CD4-positive, alpha-beta T cell treated with Interleukin-17A for 1 hour (primary cell): ENCODE data around the gene IL23R.

Experiments used
- DNase-seq: peaks from one replicate; pipeline ENCODE4 v3.0.0-alpha.2; 2020

Gene IL23R

DNA sequence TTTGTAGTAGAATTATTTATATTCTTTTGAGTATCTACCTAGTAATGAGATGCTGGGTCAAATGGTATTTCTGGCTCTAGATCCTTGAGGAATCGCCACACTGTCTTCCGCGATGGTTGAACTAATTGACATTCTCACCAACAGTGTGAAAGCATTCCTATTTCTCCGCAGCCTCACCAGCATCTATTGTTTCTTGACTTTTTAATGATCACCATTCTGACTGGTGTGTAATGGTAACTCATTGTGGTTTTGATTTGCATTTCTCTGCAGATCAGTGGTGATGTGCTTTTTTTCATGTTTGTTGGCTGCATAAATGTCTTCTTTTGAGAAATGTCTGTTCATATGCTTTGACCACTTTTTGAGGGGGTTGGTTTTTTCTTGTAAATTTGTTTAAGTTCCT, 15.3 kb upstream of the IL23R start:
- DNase-seq: no peak

- no peak for DNase-seq
Observed at GRCh38 chr1:67158401-67158800, 7.9 kb upstream of the IL23R start.

GRCh38 chr1:67159233-67159632, 7.0 kb upstream of the IL23R start:
- no peak for DNase-seq

- peak; percentile 10 for DNase-seq
Observed at GRCh38 chr1:67162954-67163353, 3.3 kb upstream of the IL23R start.

DNA sequence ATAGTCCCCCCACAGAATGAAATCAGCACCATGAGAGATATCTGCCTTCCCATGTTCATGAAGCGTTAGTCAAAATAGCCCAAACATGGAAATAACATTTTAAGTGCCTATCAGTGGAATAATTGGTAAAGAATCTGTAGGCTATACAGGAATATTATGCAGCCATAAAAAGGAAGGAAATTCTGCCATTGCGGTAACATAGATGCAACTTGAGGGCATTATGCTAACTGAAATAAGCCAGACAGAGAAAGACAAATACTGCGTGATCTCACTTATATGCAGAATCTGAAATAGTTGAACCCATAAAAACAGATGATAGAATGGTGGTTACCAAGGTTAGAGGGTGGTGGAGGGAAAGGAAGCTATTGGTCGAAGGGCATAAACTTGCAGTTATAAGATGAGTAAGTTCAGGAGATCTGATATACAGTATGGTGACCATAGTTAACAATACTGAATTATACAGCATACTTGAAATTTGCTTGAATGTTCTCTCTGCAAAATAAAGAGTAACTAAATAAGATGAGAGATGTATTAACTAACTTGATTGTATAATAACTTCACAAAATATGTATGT, 699 bp upstream of the IL23R start:
- DNase-seq: no peak

- no peak for DNase-seq
Observed at GRCh38 chr1:67169496-67169895, 3.2 kb downstream of the IL23R start.

DNA sequence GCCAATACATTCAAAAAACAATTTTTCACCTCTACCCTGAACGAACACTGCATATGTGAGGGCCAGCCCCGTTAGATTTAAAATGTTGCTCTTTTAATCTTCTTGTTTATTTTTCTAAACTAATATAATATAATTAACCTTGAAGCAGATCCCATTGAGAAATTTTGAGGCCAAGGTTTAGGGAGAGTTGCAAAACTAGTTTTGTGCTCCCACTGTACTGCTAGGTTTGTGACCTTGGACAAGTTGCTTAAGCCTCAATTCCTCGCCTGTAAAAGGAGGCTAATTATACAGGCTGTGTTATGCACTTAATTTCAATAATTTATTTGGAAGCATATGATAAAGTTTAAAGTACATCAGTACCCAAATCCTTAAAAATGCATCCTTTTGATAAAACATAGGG, 3.7 kb downstream of the IL23R start:
- DNase-seq: no peak

DNA sequence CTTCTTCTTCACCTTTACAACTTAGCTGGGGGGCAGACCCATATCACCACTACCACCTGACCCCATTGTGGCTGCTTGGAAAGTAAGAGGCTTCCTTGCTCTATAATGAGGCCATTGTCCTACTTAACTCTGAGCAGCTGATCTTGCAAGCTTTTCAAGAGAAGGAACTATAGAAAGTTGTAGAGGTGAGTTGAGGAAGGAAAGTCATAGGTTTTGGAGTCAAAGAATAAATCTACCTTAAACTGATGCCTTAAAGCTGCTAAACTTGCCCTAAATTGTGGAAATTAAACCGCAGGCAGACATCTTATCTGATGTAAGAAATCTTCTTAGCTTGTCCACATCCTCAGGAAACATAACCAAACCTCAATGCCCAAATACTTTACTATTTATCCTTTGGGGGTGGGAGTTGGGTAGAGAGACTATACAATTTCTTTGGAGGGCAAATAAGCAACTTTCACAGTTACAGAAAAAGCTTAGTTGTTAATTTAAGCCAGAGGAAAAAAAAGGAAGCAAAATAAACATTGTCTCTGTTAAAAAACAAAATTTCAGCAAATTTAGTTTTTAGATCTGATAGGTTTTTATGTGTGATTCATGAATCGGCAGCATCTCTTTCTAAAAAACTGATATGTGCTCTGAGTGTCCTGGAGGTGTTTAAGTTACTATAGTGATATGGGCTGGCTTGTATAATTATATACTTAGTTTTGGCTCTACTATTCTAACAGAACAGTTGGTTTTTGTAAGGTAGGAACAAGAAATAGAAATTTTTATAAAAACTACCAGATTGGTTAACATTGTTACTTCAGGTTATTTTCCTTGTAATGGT, 4.7 kb downstream of the IL23R start:
- DNase-seq: peak; percentile 66

- DNase-seq: no peak
Observed at GRCh38 chr1:67171574-67171955, 5.3 kb downstream of the IL23R start.

DNA sequence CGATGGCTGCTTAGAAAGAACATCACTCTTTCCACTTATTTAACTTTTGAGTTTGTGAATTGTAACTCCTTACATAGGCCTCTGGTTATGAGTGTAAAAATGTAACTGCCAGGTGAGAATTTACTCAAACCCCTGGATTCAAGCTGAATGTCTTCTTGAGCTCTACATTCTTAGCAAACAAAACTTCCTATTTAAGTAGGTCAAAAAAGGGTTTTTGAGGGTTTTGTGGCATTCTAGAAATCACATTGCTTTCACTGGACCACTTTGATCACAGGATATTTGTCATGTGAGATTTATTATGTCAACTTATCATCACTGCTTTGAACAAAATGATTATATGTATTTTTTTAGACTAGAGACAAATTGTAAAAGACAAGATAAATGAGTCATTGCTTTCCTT, 5.7 kb downstream of the IL23R start:
- peak; percentile 61 for DNase-seq

DNA sequence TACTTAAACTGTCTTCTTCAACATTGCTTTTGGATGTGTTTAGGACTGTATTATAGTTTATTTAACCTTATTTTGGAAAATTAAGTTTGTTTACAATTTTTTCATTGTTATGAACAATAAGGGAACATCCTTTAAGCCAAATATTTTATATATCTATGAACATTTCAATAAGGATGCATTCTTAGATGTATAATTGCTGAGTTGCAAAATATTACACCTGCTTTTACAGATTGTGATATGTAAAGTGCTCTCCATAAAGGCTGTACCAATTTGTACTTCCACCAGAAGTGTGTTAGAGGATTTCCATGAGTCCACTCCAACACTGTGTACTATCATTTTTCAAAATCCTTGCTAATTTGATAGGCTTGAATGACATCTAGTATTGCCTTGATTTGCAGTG, 7.7 kb downstream of the IL23R start:
- no peak for DNase-seq

- no peak for DNase-seq
Observed at GRCh38 chr1:67174716-67175284, 8.5 kb downstream of the IL23R start.

DNA sequence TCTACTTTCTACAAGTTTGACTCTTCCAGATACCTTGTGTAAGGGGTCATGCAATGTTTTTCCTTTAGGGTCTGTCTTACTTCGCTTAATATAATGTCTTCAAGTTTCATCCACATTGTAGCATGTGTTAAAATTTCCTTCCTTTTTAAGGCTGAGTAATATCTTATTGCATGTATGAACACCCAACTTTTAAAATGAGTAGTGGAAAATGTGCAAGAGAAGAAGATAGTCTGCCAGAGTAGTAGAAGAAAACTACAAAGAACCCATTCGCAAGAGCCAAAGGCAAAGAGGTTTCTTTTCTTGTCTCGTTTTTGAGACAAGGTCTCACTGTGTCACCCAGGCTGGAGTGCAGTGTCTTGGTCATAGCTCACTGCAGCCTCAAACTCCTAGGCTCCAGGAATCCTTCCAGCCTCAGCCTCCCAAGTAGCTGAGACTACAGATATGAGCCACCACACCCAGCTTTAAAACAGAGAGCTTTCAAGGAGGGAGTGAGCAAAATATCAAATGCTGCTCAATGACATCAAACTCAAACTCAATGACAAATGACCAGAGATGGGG, 9.4 kb downstream of the IL23R start:
- no peak for DNase-seq

GRCh38 chr1:67184838-67185421, 18.7 kb downstream of the IL23R start:
- no peak for DNase-seq

DNA sequence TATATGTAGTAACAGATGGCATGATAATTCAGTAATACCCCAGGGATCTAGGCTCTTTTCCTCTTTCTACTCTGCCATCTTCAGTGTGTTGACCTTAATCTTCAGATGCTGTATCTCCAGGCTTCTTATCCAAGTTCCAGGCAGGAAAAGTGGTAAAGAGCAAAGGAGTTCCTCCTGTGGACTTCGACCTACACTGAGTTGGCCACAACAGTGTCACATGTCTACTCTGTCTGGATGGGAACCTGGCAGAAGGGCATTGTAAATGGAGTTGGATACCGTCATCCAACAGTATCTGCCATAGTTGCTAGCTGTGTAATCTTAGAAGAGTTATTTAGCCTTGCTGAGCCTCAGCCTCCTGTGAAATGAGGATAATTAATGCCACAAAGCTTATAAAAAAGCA, 21.9 kb downstream of the IL23R start:
- DNase-seq: no peak

GRCh38 chr1:67189953-67190352, 23.7 kb downstream of the IL23R start:
- DNase-seq: no peak

- no peak for DNase-seq
Observed at GRCh38 chr1:67190410-67190809, 24.2 kb downstream of the IL23R start.

DNA sequence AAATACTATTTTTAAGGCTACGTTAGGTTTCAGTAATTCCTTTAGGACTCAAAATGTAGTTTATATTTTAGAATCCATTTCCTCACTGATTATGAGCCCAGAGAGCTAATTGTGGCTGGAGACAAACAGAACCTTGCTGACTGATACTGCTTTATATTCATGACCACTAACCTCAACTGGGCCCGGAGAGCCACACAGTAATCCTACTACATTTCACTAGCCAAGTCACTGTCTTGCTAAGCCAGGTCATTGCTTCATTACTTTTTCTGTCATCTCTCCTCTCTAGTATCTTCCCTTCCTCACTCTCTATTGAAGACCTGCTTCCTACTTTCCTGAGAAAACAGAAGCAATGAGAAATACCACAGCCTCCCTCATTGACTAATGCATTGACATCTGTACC, 24.7 kb downstream of the IL23R start:
- no peak for DNase-seq

DNA sequence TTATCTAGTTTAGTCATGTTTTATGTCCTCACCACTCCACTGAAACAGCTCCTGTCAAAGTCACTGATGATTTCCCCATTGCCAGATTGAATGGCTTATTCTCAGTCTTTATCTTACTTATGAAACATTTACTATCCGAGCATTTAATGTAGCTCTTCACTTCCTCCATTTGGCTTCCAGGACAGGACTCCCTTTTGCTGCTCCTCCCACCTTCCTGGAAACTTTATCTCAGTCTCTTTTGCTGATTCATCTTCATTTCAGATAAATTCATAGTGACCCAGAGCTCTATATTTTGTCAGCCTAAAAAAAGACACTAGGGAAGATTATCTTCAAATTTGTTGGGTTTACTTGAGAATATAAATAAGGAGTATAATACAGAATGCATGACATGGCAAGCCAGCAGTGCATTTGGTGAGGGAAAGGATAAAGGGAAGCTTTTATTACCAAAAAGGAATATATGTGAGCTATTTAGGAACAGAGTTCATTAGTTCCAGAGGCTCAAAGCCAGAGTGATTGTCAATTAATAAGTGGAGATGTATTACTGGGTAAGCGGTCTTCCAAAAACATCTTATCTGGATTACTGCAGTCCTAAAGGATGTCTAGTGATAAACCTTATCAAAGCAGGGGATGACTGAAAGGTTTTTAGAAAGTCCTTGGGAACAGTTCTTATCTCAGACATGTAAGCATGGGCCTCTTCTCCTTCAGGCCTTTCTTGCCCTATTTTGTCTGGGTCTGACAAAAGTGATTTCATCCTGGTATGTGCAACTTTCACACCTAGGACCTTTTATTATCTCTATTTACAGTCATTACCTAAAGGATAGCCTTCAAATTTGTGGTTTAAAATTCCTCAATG, 25.6 kb downstream of the IL23R start:
- no peak for DNase-seq

GRCh38 chr1:67192902-67193301, 26.6 kb downstream of the IL23R start:
- DNase-seq: no peak

- DNase-seq: no peak
Observed at GRCh38 chr1:67193704-67194103, 27.4 kb downstream of the IL23R start.

- DNase-seq: peak; percentile 69
Observed at GRCh38 chr1:67194209-67194863, 28.1 kb downstream of the IL23R start.
